Keratinocyte (primary cell): ENCODE measurements around the gene AFDN. TPM values are rescaled to one million over a fixed set of nuclear protein-coding genes. Genes with fewer than 3 reads are reported as not detected.

ENCODE experiments used
- DNase-seq: peaks from one replicate; pipeline ENCODE4 v3.0.0-alpha.2; 2011; ENCODE audit warnings: low read depth, missing footprints, low spot score
- FAIRE-seq: peaks from 2 replicates; lab custom pipeline; 2011; peaks lifted over from hg19 to GRCh38; lab: Jason Lieb, UNC
- H2AFZ ChIP-seq: 2 replicates; pipeline ENCODE4 v1.6.0; 2012; ENCODE audit warnings: low read length, control low read depth, inconsistent platforms; ENCODE audit not compliant: control insufficient read depth
- H3K27ac ChIP-seq: 2 replicates; pipeline ENCODE4 v1.5.1; 2011; ENCODE audit warnings: low read length; ENCODE audit not compliant: control insufficient read depth, insufficient read depth
- H3K27me3 ChIP-seq: 3 replicates; pipeline ENCODE4 v1.6.0; 2011; ENCODE audit warnings: low read length; ENCODE audit not compliant: control insufficient read depth, insufficient read depth; ENCODE audit errors: extremely low read depth
- H3K36me3 ChIP-seq, 2 experiments: 2 replicates in 1 of 2; 3 replicates in 1 of 2; pipeline ENCODE4 v1.5.1; 2011; ENCODE audit warnings: low read length in 2 of 2, mild to moderate bottlenecking in 1 of 2; ENCODE audit not compliant: control insufficient read depth in 2 of 2, insufficient read depth in 2 of 2; ENCODE audit errors: extremely low read depth in 1 of 2
- H3K4me1 ChIP-seq: 3 replicates; pipeline ENCODE4 v1.5.1; 2011; ENCODE audit warnings: low read length; ENCODE audit not compliant: control insufficient read depth, insufficient read depth; ENCODE audit errors: extremely low read depth
- H3K4me2 ChIP-seq: 3 replicates; pipeline ENCODE4 v1.6.0; 2011; ENCODE audit warnings: low read depth, low read length; ENCODE audit not compliant: control insufficient read depth, insufficient read depth; ENCODE audit errors: extremely low read depth
- H3K4me3 ChIP-seq, 3 experiments: fragments of 200-600 bp in 1 of 3; sonication (generic) in 1 of 3; 2 replicates in 2 of 3; 3 replicates in 1 of 3; pipeline ENCODE4 v1.5.1; 2011 to 2016; ENCODE audit warnings: low read length in 3 of 3, mild to moderate bottlenecking in 3 of 3, control low read depth in 2 of 3, inconsistent platforms in 1 of 3, low read depth in 1 of 3, mixed read lengths in 1 of 3, mixed run types in 1 of 3, moderate library complexity in 1 of 3; ENCODE audit not compliant: control insufficient read depth in 2 of 3, insufficient read depth in 2 of 3; ENCODE audit errors: extremely low read depth in 1 of 3
- H3K79me2 ChIP-seq: 2 replicates; pipeline ENCODE4 v1.6.0; 2012; ENCODE audit warnings: low read length; ENCODE audit not compliant: control insufficient read depth, insufficient read depth
- H3K9ac ChIP-seq: 3 replicates; pipeline ENCODE4 v1.6.0; 2011; ENCODE audit warnings: low read length; ENCODE audit not compliant: control insufficient read depth, insufficient read depth; ENCODE audit errors: extremely low read depth
- H3K9me1 ChIP-seq: 3 replicates; pipeline ENCODE4 v1.6.0; 2011; ENCODE audit warnings: low read length; ENCODE audit not compliant: control insufficient read depth, insufficient read depth; ENCODE audit errors: extremely low read depth
- H3K9me3 ChIP-seq: 2 replicates; pipeline ENCODE4 v1.5.1; 2012; ENCODE audit warnings: low read depth, low read length; ENCODE audit not compliant: control insufficient read depth
- H4K20me1 ChIP-seq: 3 replicates; pipeline ENCODE4 v1.6.0; 2011; ENCODE audit warnings: low read length; ENCODE audit not compliant: control insufficient read depth, insufficient read depth; ENCODE audit errors: extremely low read depth
- EZH2 ChIP-seq: IDR thresholded peaks from one replicate; pipeline ENCODE4 v1.6.1; 2012; ENCODE audit warnings: inconsistent platforms, mild to moderate bottlenecking, low read length, moderate library complexity
- dilution Hi-C: fragments of 300-500 bp; cut with MboI; formaldehyde crosslinking; loops from one replicate; pipeline ENCODE4 v1.7.0; 2020; ENCODE audit warnings: low sequenced_read_pairs; ENCODE audit not compliant: extremely low pct_ligation_motif_present
- polyA plus RNA-seq, 5 experiments: library from polyadenylated mRNA; depleted of rRNA in 3 of 5; stranded (reverse) in 3 of 5; stranded (forward) in 1 of 5; unstranded in 1 of 5; fragments of >200 nt; gene quantifications; 1 replicate in 1 of 5; 2 replicates in 3 of 5; 3 replicates in 1 of 5; pipeline versions ENCODE4 v1.2.1 to v1.2.3, GENCODE V29; 2011 to 2012; ENCODE audit warnings: missing spikeins in 2 of 5, low read depth in 1 of 5, low replicate concordance in 1 of 5
- TF ChIP-seq, protein P1 (sequence below), 3 experiments: IDR thresholded peaks in 1 of 3; conservative IDR thresholded peaks in 1 of 3; optimal IDR thresholded peaks in 1 of 3; 2 replicates in 2 of 3; 3 replicates in 1 of 3; pipeline versions ENCODE3 to v1.5.1; 2011; ENCODE audit warnings: low read length in 3 of 3, mild to moderate bottlenecking in 3 of 3, moderate library complexity in 2 of 3, control low read depth in 1 of 3, inconsistent platforms in 1 of 3; ENCODE audit not compliant: insufficient read depth in 2 of 3; ENCODE audit errors: extremely low read depth in 1 of 3

AFDN gene
- polyA plus RNA-seq, 1 donor (not counting 4 experiments of a cell fraction or from before 2014, with no cell fraction given) = 46.5 TPM

DNA sequence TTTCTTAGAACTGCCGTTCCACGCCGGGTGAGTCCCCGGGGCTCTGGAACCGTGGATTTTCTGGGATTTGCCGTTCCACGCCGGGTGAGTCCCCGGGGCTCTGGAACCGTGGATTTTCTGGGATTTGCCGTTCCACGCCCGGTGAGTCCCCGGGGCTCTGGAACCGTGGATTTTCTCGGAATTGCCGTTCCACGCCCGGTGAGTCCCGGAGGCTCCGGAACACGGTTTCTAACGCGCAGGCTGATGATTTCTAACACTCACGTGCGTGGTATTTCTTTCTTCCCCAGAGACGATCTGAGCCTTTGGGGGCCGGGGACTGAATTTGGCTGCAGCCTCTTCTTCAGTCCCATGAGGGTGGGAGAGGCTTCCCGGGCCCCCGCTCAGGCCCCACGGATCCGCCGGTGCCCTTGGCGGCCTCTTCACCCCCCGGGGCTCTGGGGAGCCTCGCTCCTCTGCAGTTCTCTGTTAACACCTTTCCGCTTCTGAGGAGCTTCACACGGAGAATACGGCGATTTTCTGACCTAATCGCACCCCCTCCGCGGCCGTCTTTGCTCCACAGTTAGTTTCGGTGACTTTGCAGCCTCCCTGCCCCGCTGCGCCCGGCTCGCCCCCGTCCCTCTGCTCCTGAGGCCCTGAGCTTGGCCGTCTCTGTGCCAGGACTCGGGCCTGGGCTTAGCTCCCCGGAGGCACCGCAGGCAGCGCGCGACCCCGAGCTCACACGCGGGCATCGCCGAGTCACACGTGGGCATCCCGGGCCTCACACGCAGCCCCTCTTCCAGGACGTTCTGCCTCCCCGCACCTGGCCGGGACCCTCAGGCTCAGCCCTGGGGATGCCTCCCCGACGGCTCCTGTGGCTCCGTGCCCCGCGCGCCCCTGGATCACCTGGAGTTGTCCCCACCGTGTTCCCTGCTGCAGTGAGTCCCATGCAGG is 163.6 kb downstream of the AFDN start:
- TF ChIP-seq, protein P1, sequence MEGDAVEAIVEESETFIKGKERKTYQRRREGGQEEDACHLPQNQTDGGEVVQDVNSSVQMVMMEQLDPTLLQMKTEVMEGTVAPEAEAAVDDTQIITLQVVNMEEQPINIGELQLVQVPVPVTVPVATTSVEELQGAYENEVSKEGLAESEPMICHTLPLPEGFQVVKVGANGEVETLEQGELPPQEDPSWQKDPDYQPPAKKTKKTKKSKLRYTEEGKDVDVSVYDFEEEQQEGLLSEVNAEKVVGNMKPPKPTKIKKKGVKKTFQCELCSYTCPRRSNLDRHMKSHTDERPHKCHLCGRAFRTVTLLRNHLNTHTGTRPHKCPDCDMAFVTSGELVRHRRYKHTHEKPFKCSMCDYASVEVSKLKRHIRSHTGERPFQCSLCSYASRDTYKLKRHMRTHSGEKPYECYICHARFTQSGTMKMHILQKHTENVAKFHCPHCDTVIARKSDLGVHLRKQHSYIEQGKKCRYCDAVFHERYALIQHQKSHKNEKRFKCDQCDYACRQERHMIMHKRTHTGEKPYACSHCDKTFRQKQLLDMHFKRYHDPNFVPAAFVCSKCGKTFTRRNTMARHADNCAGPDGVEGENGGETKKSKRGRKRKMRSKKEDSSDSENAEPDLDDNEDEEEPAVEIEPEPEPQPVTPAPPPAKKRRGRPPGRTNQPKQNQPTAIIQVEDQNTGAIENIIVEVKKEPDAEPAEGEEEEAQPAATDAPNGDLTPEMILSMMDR (optimal IDR thresholded peaks at IDR 0.05 in 1 of 3, IDR thresholded peaks at IDR 0.05 in 1 of 3, conservative IDR thresholded peaks at IDR 0.05 in 1 of 3; ENCODE audit: extremely low read depth in 1 of 3, insufficient read depth in 2 of 3, low read length in 3 of 3) = no peak
- no peak for TF ChIP-seq EZH2
- Histone ChIP-seq H3K27ac (no peak overlapping the region), H3K9me1 (no peaks in the 10 kb centered on the region), H3K4me2 (no peak overlapping the region), H3K27me3 (peaks cover 10% of the 10 kb centered on the region), H2AFZ (no peak overlapping the region), H3K9ac (no peak overlapping the region), H3K36me3 (no peaks in the 10 kb centered on the region), H3K79me2 (no peaks in the 10 kb centered on the region), H4K20me1 (no peaks in the 10 kb centered on the region), H3K4me3 (no peak overlapping the region), H3K4me1 (no peaks in the 10 kb centered on the region), H3K9me3 (peaks cover 5% of the 10 kb centered on the region)
- FAIRE-seq = peak; percentile 56
- dilution Hi-C loops = no loop called here
- no peak for DNase-seq

- no peak for DNase-seq
- Histone ChIP-seq H3K4me3 (no peak overlapping the region), H3K36me3 (no peaks in the 10 kb centered on the region), H3K79me2 (no peaks in the 10 kb centered on the region), H4K20me1 (no peaks in the 10 kb centered on the region), H3K27me3 (peaks cover 16% of the 10 kb centered on the region), H3K9me3 (peaks cover 5% of the 10 kb centered on the region), H3K27ac (no peak overlapping the region), H3K9ac (no peak overlapping the region), H3K9me1 (no peaks in the 10 kb centered on the region), H3K4me1 (no peaks in the 10 kb centered on the region), H3K4me2 (no peak overlapping the region), H2AFZ (no peak overlapping the region)
- no peak for FAIRE-seq
- dilution Hi-C loops = no loop called here
- TF ChIP-seq EZH2 = no peak
- TF ChIP-seq, protein P1 (optimal IDR thresholded peaks at IDR 0.05 in 1 of 3, IDR thresholded peaks at IDR 0.05 in 1 of 3, conservative IDR thresholded peaks at IDR 0.05 in 1 of 3; ENCODE audit: extremely low read depth in 1 of 3, insufficient read depth in 2 of 3, low read length in 3 of 3) = no peak
These were observed 166.5 kb downstream of the AFDN start for GRCh38 chr6:167993169-167993568.
